GM18499 (cell line): ENCODE results near the gene FXN.

Experiments used
- ATAC-seq: cut with Tn5 transposase; IDR thresholded peaks from one replicate; pipeline ENCODE4 v1.9.1; 2021; ENCODE audit warnings: moderate number of reproducible peaks; ENCODE audit not compliant: insufficient read depth, unreplicated experiment

Gene FXN

DNA sequence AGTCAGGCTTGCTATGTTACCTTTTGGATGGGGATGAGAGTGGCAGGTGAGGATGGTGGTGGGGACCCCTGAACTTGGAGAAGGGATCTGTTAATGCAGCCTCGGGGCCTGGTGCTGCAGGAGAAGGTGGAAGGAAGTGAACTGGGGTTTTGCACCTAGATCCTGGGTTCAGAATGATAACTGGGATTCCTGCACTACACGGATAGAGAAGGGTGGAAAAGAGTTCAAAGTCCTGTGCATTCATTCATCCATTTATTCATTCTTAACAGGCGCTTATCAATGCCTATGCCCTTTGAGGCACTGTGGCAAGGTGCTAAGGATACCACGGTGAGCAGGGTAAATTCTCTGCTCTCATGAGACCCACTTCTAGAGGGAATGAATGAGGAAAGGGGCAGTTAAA, 96.8 kb downstream of the FXN start:
- ATAC-seq: no peak

DNA sequence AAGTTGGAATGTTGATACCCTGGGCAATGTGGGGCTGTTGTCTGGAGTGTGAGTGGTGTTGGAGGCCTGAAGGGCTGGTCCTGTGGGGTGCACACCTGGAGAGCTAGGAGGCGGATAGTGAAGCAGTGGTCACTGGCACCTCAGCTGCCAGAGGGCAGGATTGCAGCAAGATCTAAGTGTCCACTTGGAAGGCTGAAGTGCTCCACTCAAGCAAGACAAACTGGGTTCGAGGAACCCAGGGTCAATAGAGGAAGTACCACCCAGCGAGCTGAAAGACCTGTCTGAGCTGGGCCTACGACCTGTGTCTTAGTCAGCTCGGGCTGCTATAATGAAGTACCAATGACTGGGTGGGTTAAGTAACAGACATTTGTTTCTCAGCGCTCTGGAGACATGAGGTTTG, 98.9 kb downstream of the FXN start:
- ATAC-seq: no peak

GRCh38 chr9:69136185-69136584, 100.6 kb downstream of the FXN start:
- ATAC-seq: no peak

DNA sequence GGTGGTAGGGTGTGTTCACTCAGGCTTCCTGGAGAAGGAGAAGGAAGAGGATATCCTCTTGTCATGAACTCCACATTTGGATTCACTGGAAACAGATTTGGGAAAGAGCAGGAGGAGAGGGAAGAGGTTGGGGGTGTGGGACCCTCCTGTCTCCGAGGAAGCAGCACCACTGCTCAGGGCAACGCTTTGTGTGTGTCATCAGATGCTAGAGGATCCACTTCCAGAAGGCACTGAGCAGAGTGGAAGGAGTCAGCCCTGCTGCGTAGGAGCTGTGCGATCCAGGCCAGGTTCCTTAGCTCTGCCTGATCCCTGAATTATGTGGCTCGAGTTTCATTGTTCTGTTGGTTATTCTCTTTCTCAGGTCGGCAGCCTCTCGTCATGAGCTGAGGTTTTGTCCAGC, 101.2 kb downstream of the FXN start:
- ATAC-seq: no peak

GRCh38 chr9:69137311-69137710, 101.8 kb downstream of the FXN start:
- no peak for ATAC-seq

- no peak for ATAC-seq
These were observed 104.0 kb downstream of the FXN start for GRCh38 chr9:69139596-69139995.

GRCh38 chr9:69140123-69140735, 104.7 kb downstream of the FXN start:
- ATAC-seq: no peak

GRCh38 chr9:69141851-69142250, 106.3 kb downstream of the FXN start:
- no peak for ATAC-seq

DNA sequence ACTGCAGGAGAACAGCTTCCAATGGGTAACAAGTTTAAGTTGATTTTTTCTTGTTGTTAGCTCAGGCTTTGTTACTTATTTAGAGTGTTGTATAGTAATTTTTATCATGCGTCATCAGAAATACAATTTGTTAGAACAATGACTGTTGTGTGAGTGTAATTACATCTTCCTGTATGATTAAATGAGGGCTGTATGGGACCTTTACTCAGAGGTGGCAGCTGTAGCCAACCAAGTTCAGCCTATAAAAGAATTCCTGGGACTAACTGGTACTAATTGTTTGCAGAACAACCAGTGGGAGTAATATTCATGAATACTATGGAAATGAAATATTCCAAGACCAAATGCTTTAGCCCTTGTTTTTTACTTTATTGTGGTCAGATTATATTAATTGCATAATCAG, 107.7 kb downstream of the FXN start:
- no peak for ATAC-seq

DNA sequence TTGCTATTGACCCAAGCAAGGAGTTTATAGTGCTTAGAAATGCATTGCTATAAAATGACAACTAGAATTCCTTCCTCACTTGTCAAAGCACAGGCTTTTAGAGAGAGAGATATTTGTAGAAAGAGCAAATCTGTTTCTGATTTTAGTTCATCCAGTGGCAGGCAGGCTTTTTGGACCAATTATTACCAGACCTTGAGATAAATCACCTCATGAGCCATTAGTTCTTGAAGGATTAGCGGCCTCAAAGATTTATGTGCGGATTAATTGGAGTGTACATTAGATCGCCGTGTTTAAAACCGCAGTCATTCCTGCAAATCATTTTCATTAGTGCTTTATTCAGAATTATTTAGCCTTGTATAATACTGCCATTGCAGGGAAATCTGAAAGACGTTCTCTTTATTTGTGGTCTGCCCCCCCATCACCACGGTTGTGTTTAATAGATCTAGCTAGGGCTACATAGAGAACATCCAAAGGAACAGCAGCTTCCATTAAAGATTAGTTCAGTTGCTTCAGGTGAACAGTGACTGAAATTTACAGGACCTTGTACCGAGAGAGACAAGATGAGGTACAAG, 109.7 kb downstream of the FXN start:
- ATAC-seq: no peak

DNA sequence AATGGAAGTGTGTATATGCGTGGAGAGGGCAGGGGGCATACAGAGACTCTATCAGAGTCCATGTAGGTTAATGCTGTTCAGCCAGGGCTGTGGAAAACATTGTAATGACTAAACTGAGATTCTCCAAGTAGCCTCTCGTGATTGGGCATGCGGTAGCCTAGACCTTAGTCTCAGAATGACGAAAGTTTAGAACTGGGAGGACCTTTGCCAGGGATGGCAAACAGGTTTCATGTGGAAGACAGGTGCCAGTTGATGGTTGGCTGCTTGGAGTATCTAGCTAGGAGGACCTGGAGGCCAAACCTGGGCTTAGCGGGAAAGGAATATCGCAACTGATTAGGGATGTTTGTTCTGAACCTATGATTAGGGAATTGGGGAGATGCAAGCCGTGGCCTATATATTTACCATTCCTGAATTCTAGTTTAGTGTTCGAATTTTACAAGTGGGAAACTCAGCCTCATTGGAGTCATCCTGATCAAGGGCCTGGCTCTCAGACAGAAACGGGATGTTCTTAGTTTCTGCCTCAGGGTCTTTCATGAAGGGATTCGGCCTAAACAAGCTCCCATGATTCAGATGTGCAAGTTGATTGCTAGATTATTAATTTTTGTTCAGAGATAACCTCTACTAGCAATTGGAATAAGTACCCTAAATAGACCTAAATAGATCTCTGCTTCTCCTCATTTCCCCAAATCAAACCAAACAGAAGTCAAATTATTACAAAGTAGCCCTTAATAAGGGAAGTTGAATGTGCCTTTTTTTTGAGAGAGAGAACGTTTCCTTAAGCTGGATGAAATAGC, 111.7 kb downstream of the FXN start:
- no peak for ATAC-seq

GRCh38 chr9:69149321-69149807, 113.8 kb downstream of the FXN start:
- no peak for ATAC-seq
